Measurements from ENCODE around the gene CDH18.

GRCh38 chr5:19855031-19855430 lies 133.0 kb downstream of the CDH18 start:
- TF ChIP-seq, protein P1, sequence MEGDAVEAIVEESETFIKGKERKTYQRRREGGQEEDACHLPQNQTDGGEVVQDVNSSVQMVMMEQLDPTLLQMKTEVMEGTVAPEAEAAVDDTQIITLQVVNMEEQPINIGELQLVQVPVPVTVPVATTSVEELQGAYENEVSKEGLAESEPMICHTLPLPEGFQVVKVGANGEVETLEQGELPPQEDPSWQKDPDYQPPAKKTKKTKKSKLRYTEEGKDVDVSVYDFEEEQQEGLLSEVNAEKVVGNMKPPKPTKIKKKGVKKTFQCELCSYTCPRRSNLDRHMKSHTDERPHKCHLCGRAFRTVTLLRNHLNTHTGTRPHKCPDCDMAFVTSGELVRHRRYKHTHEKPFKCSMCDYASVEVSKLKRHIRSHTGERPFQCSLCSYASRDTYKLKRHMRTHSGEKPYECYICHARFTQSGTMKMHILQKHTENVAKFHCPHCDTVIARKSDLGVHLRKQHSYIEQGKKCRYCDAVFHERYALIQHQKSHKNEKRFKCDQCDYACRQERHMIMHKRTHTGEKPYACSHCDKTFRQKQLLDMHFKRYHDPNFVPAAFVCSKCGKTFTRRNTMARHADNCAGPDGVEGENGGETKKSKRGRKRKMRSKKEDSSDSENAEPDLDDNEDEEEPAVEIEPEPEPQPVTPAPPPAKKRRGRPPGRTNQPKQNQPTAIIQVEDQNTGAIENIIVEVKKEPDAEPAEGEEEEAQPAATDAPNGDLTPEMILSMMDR (IDR thresholded peaks at IDR 0.05) = no peak
- no peak for TF ChIP-seq POLR2A (IDR thresholded peaks at IDR 0.05)

Data from body of pancreas (tissue), 4 donors.